ENCODE data around the gene MPL.

Gene MPL

DNA sequence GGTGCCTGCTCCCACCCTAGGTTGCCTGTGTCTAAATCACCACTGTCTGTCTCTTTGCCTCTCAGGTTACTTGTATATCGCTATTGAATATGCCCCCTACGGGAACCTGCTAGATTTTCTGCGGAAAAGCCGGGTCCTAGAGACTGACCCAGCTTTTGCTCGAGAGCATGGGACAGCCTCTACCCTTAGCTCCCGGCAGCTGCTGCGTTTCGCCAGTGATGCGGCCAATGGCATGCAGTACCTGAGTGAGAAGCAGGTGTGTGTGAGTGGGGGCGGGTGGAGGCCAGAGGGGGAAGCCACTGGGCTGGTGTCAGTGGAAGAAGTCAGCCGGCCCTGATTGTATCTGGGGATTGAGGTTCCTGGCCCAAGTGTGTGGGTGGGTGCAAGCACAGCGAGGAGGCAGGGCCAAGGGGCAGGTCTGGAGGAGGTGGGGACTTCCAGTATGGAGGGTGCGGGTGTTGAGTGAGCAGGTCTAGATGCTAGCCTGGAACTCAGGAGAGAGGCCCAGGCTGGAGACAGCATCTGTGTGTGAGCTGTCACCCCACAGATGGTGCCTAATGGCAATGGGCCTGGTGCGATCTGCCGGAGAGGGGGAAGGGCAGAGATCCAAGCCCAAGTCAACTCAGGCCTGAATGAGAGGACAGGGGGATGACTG is 19.7 kb upstream of the MPL start:
- Histone ChIP-seq H3K9me2 (replicated peaks; ENCODE audit: insufficient read depth, low read length) (no peaks in the 10 kb centered on the region), H3K9me3 (ENCODE audit: insufficient read depth, low read length) (no peaks in the 10 kb centered on the region), H3K27ac (ENCODE audit: low read depth, low read length) (no peak overlapping the region), H3K4me2 (ENCODE audit: low read depth, low read length, poor library complexity, severe bottlenecking) (no peak overlapping the region), H3K36me3 (ENCODE audit: low read length) (no peaks in the 10 kb centered on the region), H3K79me2 (ENCODE audit: insufficient read depth, low read length) (no peaks in the 10 kb centered on the region), H3K27me3 (ENCODE audit: low read length) (no peaks in the 10 kb centered on the region), H3K9ac (ENCODE audit: low read length) (no peak overlapping the region), H2AFZ (ENCODE audit: low read depth, low read length, severe bottlenecking) (no peak overlapping the region), H3K4me3 (ENCODE audit: insufficient read depth, low read length, poor library complexity, severe bottlenecking) (no peak overlapping the region), H4K20me1 (ENCODE audit: low read depth, low read length) (no peaks in the 10 kb centered on the region), H3F3A (ENCODE audit: insufficient read depth) (no peaks in the 10 kb centered on the region)
- TF ChIP-seq, protein P1, sequence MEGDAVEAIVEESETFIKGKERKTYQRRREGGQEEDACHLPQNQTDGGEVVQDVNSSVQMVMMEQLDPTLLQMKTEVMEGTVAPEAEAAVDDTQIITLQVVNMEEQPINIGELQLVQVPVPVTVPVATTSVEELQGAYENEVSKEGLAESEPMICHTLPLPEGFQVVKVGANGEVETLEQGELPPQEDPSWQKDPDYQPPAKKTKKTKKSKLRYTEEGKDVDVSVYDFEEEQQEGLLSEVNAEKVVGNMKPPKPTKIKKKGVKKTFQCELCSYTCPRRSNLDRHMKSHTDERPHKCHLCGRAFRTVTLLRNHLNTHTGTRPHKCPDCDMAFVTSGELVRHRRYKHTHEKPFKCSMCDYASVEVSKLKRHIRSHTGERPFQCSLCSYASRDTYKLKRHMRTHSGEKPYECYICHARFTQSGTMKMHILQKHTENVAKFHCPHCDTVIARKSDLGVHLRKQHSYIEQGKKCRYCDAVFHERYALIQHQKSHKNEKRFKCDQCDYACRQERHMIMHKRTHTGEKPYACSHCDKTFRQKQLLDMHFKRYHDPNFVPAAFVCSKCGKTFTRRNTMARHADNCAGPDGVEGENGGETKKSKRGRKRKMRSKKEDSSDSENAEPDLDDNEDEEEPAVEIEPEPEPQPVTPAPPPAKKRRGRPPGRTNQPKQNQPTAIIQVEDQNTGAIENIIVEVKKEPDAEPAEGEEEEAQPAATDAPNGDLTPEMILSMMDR (IDR thresholded peaks at IDR 0.05; ENCODE audit: insufficient read depth, low read length, poor library complexity, severe bottlenecking): no peak
- no peak for TF ChIP-seq EZH2phosphoT487 (conservative IDR thresholded peaks at IDR 0.05; ENCODE audit: low read length)

DNA sequence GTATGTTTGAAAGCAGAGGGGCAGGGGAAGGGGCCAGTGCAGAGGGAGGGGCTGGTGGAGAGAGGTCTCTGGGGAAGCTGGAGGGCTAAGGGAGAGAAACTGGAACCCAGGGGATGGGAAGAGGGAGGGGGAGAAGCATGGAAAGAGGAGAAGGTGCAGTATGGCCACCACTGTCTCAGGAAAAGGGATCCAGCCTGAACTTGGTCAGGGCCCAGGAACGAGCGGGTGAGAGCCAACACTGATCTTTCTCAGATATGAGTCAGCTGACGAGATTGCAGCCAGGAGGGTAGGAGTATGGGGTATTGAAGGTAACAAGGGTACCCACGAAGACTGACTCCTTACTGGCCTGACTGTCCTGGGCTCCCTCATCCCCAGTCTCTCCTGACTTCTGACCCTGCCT is 18.8 kb upstream of the MPL start:
- Histone ChIP-seq H3K36me3 (ENCODE audit: low read length) (no peaks in the 10 kb centered on the region), H3K9ac (ENCODE audit: low read length) (no peak overlapping the region), H4K20me1 (ENCODE audit: low read depth, low read length) (no peaks in the 10 kb centered on the region), H2AFZ (ENCODE audit: low read depth, low read length, severe bottlenecking) (no peak overlapping the region), H3K27ac (ENCODE audit: low read depth, low read length) (no peak overlapping the region), H3F3A (ENCODE audit: insufficient read depth) (no peaks in the 10 kb centered on the region), H3K27me3 (ENCODE audit: low read length) (no peaks in the 10 kb centered on the region), H3K9me3 (ENCODE audit: insufficient read depth, low read length) (no peaks in the 10 kb centered on the region), H3K4me3 (ENCODE audit: insufficient read depth, low read length, poor library complexity, severe bottlenecking) (no peak overlapping the region), H3K4me2 (ENCODE audit: low read depth, low read length, poor library complexity, severe bottlenecking) (no peak overlapping the region), H3K79me2 (ENCODE audit: insufficient read depth, low read length) (no peaks in the 10 kb centered on the region), H3K9me2 (replicated peaks; ENCODE audit: insufficient read depth, low read length) (no peaks in the 10 kb centered on the region)
- no peak for TF ChIP-seq EZH2phosphoT487 (conservative IDR thresholded peaks at IDR 0.05; ENCODE audit: low read length)
- TF ChIP-seq, protein P1 (IDR thresholded peaks at IDR 0.05; ENCODE audit: insufficient read depth, low read length, poor library complexity, severe bottlenecking): no peak

DNA sequence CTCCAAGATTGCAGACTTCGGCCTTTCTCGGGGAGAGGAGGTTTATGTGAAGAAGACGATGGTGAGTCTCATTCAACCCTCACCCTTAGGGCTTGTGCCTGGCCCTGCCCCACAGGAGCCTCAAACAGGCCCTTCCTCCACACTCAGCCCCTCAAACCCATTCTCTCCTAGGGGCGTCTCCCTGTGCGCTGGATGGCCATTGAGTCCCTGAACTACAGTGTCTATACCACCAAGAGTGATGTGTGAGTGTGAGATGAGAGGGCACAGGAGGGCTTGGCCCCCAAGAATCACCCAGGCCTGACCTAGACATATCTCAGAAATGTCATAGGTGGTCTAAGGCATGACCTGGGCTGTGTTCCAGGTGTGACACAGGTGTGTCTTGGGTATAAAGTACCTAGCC is 18.3 kb upstream of the MPL start:
- Histone ChIP-seq H3K79me2 (ENCODE audit: insufficient read depth, low read length) (no peaks in the 10 kb centered on the region), H3F3A (ENCODE audit: insufficient read depth) (no peaks in the 10 kb centered on the region), H3K27ac (ENCODE audit: low read depth, low read length) (no peak overlapping the region), H2AFZ (ENCODE audit: low read depth, low read length, severe bottlenecking) (no peak overlapping the region), H4K20me1 (ENCODE audit: low read depth, low read length) (no peaks in the 10 kb centered on the region), H3K9me3 (ENCODE audit: insufficient read depth, low read length) (no peaks in the 10 kb centered on the region), H3K27me3 (ENCODE audit: low read length) (no peaks in the 10 kb centered on the region), H3K4me2 (ENCODE audit: low read depth, low read length, poor library complexity, severe bottlenecking) (no peak overlapping the region), H3K9ac (ENCODE audit: low read length) (no peak overlapping the region), H3K9me2 (replicated peaks; ENCODE audit: insufficient read depth, low read length) (no peaks in the 10 kb centered on the region), H3K36me3 (ENCODE audit: low read length) (no peaks in the 10 kb centered on the region), H3K4me3 (ENCODE audit: insufficient read depth, low read length, poor library complexity, severe bottlenecking) (no peak overlapping the region)
- no peak for TF ChIP-seq EZH2phosphoT487 (conservative IDR thresholded peaks at IDR 0.05; ENCODE audit: low read length)
- TF ChIP-seq, protein P1 (IDR thresholded peaks at IDR 0.05; ENCODE audit: insufficient read depth, low read length, poor library complexity, severe bottlenecking): no peak

All from SU-DHL-6 (cell line).